Activated CD4-positive, alpha-beta memory T cell treated with anti-CD3 and anti-CD28 coated beads for 36 hours (primary cell): ENCODE results near the gene PLEKHG2. TPM values are rescaled to one million over a fixed set of nuclear protein-coding genes. Genes with fewer than 3 reads are reported as not detected.

Experiments
- CTCF ChIA-PET: fragments of 350-600 bp; sonication (Branson Sonifier 250); formaldehyde crosslinking; loops from one replicate; lab custom pipeline; 2021; ENCODE audit warnings: antibody characterized with exemption, inconsistent platforms; lab: Charles Lee
- POLR2A ChIA-PET: fragments of 350-600 bp; sonication (Branson Sonifier 250); formaldehyde crosslinking; loops from one replicate; lab custom pipeline; 2021; ENCODE audit warnings: antibody characterized with exemption; lab: Charles Lee
- DNase-seq: peaks from one replicate; pipeline ENCODE4 v3.0.0-alpha.2; 2020
- H3K27ac Mint-ChIP-seq: one replicate; pipeline ENCODE4 v1.8.0; 2021; ENCODE audit warnings: mixed read lengths
- H3K27me3 Mint-ChIP-seq: one replicate; pipeline ENCODE4 v1.8.0; 2021; ENCODE audit warnings: mixed read lengths
- H3K36me3 Mint-ChIP-seq: one replicate; pipeline ENCODE4 v1.8.0; 2021; ENCODE audit warnings: mixed read lengths
- H3K4me1 Mint-ChIP-seq: one replicate; pipeline ENCODE4 v1.8.0; 2021; ENCODE audit warnings: low read depth, mixed read lengths
- H3K4me3 Mint-ChIP-seq: one replicate; pipeline ENCODE4 v1.8.0; 2021; ENCODE audit warnings: mild to moderate bottlenecking, mixed read lengths
- H3K9me3 Mint-ChIP-seq: one replicate; pipeline ENCODE4 v1.8.0; 2021; ENCODE audit warnings: mixed read lengths
- intact Hi-C: fragments of 100-400 bp; cut with micrococcal nuclease; formaldehyde crosslinking; loops from one replicate; pipeline ENCODE4 v1.15.1; 2023
- total RNA-seq, 2 experiments: library from RNA; stranded (reverse); gene quantifications; one replicate each; pipeline ENCODE4 v1.2.3, GENCODE V29; 2021

The PLEKHG2 gene
- total RNA-seq, 2 experiments from 2014 or later = 74.9 to 80.6 TPM

DNA sequence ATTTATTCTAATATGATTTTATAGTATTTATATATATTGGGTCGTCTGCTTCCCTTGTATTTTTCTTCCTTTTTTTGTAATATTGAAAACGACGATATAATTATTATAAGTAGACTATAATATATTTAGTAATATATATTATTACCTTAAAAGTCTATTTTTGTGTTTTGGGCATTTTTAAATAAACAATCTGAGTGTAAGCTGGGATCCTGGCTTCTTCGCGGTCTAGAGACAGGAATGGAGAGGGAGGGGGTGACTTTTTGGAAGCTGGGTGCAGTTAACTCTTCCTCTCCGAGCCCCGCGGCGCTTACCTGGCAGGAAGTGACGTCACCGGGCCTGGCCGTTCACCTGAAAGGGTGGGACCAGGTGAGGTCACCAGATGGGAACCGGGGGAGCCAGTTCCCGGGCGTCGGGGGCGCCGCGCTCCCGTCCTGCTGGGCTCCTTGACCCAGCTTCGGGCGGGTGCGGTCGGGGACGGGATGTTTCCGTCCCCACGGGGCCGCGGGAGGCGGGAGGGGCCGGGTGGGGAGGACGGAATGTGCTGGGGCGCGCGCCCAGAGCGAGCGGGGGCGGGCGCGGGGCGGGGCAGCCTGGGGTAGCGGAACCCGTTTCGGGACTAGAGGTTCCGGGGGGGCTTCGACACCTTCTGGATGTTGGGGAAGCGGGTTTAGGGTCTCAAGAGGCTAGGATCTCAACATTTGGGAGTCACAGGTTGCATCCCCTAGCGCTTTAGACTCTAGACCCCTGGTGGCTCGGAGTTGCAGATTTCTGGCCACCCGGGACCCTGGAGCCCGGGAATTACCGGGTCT is 3.1 kb upstream of the PLEKHG2 start:
- intact Hi-C loops = loop anchor here (5.0 kb wide), 1 partner anchor 197 kb away; no protein-coding TSS in a partner anchor
- Mint-ChIP-seq H3K9me3 (no peaks in the 10 kb centered on the region), H3K27ac (peak overlapping the region; percentile 96), H3K36me3 (peaks cover 40% of the 10 kb centered on the region), H3K4me1 (peaks cover 41% of the 10 kb centered on the region), H3K27me3 (peaks cover 3% of the 10 kb centered on the region), H3K4me3 (peak overlapping the region; percentile 85)
- ChIA-PET CTCF (interaction anchor here (0.6 to 4.5 kb wide), 2 partner anchors 12 to 187 kb away, joined by 3 to 54 read pairs; no protein-coding TSS in a partner anchor), POLR2A (interaction anchor here (1.4 to 4.0 kb wide), 4 partner anchors 11 to 26 kb away, joined by 5 to 53 read pairs (median 22); partner anchors contain the start of genes MED29, PAF1 and RPS16)
- DNase-seq = peak; percentile 91

DNA sequence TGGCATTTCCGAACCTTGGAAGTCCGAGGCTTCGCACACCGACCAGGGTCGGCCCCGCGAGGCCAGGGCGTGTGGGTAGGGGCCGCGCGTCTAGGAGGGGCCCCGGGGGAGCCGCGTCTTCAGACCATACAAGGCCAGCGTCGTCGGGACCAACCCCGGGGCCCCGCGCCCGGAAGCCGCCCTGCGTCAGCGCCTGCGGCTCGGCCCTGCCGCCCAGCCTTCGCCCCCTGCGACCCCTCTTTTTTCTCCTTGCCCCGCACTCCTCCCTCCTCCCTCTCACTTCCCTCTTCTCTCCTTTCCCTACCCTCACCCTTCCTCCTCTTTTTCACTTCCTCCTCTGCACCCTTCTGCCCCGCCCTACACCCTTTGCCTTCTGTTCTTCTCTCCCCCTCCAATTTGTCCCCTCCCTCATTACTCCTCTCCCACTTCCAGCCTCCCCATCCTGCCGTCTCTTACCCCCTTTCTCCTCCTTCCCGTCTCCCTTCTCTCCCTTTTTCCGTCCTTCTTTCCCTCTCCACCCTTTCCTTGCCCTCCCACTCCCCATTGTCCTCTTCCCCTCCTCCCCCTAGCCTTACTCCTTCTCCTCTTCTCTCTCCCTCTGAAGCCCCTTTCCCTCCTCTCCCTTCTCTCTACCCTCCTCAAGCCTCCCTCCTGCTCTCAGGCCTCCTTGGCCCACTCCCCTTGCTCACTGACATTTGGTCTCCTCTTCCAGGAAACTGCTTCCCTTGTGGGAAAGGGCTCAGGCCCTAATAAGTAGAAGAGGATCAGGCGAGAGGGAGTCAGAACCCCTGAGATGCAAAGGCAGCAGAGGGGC is 2.2 kb upstream of the PLEKHG2 start:
- Mint-ChIP-seq H3K4me1 (peaks cover 42% of the 10 kb centered on the region), H3K4me3 (peak overlapping the region; percentile 84), H3K9me3 (no peaks in the 10 kb centered on the region), H3K27me3 (peaks cover 3% of the 10 kb centered on the region), H3K36me3 (peaks cover 43% of the 10 kb centered on the region), H3K27ac (peak overlapping the region; percentile 88)
- CTCF ChIA-PET = interaction anchor here (2.1 to 4.5 kb wide), 3 partner anchors 12 to 63 kb away, joined by 18 to 54 read pairs (median 32); partner anchors contain the start of genes MED29 and PAF1
- POLR2A ChIA-PET = interaction anchor here (1.4 to 4.0 kb wide), 2 partner anchors 12 to 21 kb away, joined by 5 to 53 read pairs; no protein-coding TSS in a partner anchor
- intact Hi-C loops = loop anchor here (5.0 kb wide), 1 partner anchor 198 kb away; no protein-coding TSS in a partner anchor
- DNase-seq = peak; percentile 79

DNA sequence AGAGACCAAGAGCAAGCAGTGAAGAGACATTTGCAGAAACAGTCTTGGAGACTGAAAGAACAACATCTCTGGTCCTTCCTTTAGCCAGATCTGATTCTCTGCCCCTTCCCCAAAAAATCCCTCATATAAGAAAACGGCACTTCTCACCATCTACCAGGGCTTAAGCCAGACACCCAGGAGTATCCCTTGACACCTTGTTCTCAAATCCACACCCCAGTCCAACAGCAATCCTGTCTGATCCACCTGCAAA is 1.7 kb upstream of the PLEKHG2 start:
- Mint-ChIP-seq H3K9me3 (no peaks in the 10 kb centered on the region), H3K27ac (peak overlapping the region; percentile 88), H3K36me3 (peaks cover 43% of the 10 kb centered on the region), H3K4me3 (peak overlapping the region; percentile 84), H3K27me3 (peaks cover 3% of the 10 kb centered on the region), H3K4me1 (peaks cover 38% of the 10 kb centered on the region)
- intact Hi-C loops = loop anchor here (5.0 kb wide), 1 partner anchor 198 kb away; no protein-coding TSS in a partner anchor
- DNase-seq = no peak
- POLR2A ChIA-PET = interaction anchor here (1.8 kb wide), 1 partner anchor 9 kb away, joined by 28 read pairs; no protein-coding TSS in a partner anchor
- CTCF ChIA-PET = interaction anchor here (1.1 to 2.5 kb wide), 6 partner anchors 12 to 199 kb away, joined by 6 to 219 read pairs (median 14); partner anchors contain the start of genes MED29, PAF1 and SAMD4B

DNA sequence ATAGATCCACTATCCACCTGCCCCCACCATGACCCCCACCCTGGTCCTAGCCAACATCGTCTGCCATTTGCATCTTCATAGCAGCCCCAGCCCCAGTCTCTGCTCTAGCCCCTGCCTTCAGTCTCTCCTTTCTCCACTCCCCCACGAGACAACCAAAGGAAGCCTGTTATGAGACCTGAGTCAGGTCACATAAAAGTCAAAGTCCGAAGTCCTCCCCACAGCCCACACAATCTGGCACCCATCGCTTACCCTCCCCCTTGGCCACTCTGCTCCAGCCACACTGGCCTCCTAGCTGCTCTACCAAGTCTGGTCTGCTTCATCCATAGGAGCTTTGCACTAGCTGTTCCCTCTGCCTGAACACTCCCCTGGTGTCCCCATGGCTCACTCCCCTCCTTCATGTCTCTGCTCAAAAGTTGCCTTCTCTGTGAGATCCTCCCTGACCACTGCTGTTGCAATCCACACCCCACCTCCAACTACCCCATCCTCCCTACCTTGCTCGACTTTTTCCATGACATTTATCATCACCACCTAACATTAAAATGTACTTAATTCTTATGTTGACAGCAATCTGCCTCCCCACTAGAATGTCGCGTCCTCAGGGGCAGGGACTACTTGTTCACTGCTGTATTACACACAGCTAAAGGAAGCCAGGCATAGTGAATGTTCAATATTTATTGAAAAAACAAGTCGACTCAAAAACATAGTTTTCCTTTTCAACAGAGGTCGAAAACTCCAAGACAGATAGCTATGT is 1.2 kb upstream of the PLEKHG2 start:
- Mint-ChIP-seq H3K27me3 (peaks cover 3% of the 10 kb centered on the region), H3K27ac (peak overlapping the region; percentile 88), H3K9me3 (no peaks in the 10 kb centered on the region), H3K4me1 (peaks cover 35% of the 10 kb centered on the region), H3K4me3 (peak overlapping the region; percentile 84), H3K36me3 (peaks cover 41% of the 10 kb centered on the region)
- ChIA-PET POLR2A (interaction anchor here (1.5 to 1.9 kb wide), 5 partner anchors 9 to 24 kb away, joined by 4 to 28 read pairs (median 10); partner anchors contain the start of genes MED29, PAF1 and RPS16), CTCF (interaction anchor here (0.6 to 2.5 kb wide), 18 partner anchors 8 to 793 kb away, joined by 3 to 219 read pairs (median 6); partner anchors contain the start of genes GMFG, MED29, PAF1 and RPS16)
- peak; percentile 44 for DNase-seq
- intact Hi-C loops = loop anchor here (5.0 kb wide), 1 partner anchor 199 kb away; no protein-coding TSS in a partner anchor

DNA sequence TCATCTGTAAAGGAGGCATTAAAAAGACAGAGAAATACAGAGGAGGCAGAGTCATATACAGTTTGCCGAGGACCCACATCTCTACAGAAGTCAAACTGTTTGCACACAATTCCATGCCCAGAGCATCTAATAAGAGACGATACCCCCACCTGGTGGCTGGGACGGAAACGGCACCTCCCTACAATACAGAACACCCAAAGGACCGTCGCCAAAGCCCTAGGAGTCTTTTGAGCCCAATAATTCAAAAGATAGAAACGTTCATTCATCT is 703 bp upstream of the PLEKHG2 start:
- peaks cover 34% of the 10 kb centered on the region for H3K4me1 Mint-ChIP-seq
- CTCF ChIA-PET = interaction anchor here (0.6 to 2.5 kb wide), 19 partner anchors 8 to 793 kb away, joined by 3 to 219 read pairs (median 6); partner anchors contain the start of genes GMFG, MED29, PAF1 and RPS16

DNA sequence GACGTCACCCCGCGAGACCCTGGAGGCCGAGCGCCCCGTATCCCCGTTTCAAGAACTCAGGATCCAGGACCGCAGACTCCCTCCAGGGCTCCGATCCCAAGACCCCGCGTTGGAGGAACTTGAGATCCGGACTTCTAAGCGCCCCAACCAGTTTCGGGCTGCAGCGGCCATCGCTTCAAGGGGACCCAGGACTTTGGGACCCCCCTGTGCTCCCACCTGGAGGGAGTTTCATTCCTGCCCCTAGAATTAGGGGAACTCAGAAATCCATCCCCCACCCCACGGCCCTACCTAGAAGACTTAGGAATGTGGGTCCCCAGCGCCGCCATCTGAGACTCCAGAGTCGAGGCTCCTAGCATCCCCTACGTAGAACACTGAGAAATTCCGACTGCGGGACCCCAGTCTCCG is 400 bp downstream of the PLEKHG2 start:
- Mint-ChIP-seq H3K36me3 (peaks cover 30% of the 10 kb centered on the region), H3K4me1 (peaks cover 34% of the 10 kb centered on the region), H3K27me3 (peaks cover 3% of the 10 kb centered on the region), H3K4me3 (peak overlapping the region; percentile 84), H3K9me3 (no peaks in the 10 kb centered on the region), H3K27ac (peak overlapping the region; percentile 88)
- intact Hi-C loops = loop anchor here (1.0 to 5.0 kb wide), 9 partner anchors 16 to 288 kb away; partner anchors contain the start of genes MED29, PAF1, PAK4 and SUPT5H
- ChIA-PET POLR2A (interaction anchor here (1.0 to 1.9 kb wide), 4 partner anchors 15 to 23 kb away, joined by 4 to 22 read pairs (median 8); partner anchors contain the start of gene RPS16), CTCF (interaction anchor here (1.1 to 2.5 kb wide), 7 partner anchors 9 to 34 kb away, joined by 4 to 219 read pairs (median 8); partner anchors contain the start of genes MED29, PAF1, RPS16 and SUPT5H)
- DNase-seq = no peak

More for the DNA sequence above, 703 bp upstream of the PLEKHG2 start:
- H3K27me3 Mint-ChIP-seq = peaks cover 3% of the 10 kb centered on the region
- peak; percentile 95 for DNase-seq
- no peaks in the 10 kb centered on the region for H3K9me3 Mint-ChIP-seq
- peak overlapping the region; percentile 88 for H3K27ac Mint-ChIP-seq
- intact Hi-C loops = loop anchor here (1.0 to 5.0 kb wide), 9 partner anchors 14 to 286 kb away; partner anchors contain the start of genes MED29, PAF1, PAK4 and SUPT5H
- POLR2A ChIA-PET = interaction anchor here (1.5 to 1.9 kb wide), 5 partner anchors 10 to 24 kb away, joined by 4 to 28 read pairs (median 10); partner anchors contain the start of genes MED29, PAF1 and RPS16
- H3K4me3 Mint-ChIP-seq = peak overlapping the region; percentile 84
- peaks cover 39% of the 10 kb centered on the region for H3K36me3 Mint-ChIP-seq

DNA sequence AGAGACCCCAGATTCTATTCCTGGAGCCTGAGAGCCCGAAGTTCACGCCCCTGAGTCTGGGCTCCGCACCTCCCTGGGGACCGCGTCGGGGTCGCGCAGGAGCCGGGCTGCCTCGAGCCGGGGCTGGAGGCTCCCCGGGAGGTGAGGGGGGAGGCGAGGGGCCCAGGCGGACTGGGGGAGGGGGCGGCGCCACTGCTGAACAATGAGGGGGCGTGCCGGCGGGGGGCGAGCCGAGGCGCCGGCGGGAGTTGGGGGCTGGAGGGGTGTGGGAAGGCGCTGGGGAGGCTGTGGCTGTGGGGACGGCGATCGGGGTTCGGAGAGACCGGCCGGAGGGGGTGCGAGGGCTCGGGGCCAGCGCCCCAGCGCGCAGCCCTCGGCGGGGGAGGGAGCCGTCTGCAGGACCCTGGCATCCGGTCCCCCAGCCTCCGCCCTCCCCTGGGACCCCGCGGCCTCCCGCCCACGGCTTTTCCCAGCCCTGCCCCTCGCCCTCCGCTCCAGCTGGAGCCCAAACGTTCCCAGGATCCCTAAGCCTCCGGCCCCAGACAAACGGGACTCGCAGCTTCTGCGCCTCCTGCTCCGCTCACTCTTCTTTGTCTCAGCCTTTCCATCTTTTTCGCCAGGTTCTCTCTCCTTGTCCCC is 922 bp downstream of the PLEKHG2 start:
- Mint-ChIP-seq H3K27me3 (peaks cover 3% of the 10 kb centered on the region), H3K4me3 (peak overlapping the region; percentile 84), H3K27ac (peak overlapping the region; percentile 88), H3K36me3 (peaks cover 25% of the 10 kb centered on the region), H3K9me3 (no peaks in the 10 kb centered on the region), H3K4me1 (peaks cover 34% of the 10 kb centered on the region)
- POLR2A ChIA-PET = interaction anchor here (0.6 to 1.6 kb wide), 4 partner anchors 12 to 78 kb away, joined by 3 to 7 read pairs (median 4); partner anchors contain the start of gene RPS16
- intact Hi-C loops = loop anchor here (5.0 kb wide), 1 partner anchor 201 kb away; no protein-coding TSS in a partner anchor
- CTCF ChIA-PET = interaction anchor here (0.6 to 1.7 kb wide), 2 partner anchors 16 to 117 kb away, joined by 3 to 7 read pairs; no protein-coding TSS in a partner anchor
- DNase-seq = peak; percentile 47

DNA sequence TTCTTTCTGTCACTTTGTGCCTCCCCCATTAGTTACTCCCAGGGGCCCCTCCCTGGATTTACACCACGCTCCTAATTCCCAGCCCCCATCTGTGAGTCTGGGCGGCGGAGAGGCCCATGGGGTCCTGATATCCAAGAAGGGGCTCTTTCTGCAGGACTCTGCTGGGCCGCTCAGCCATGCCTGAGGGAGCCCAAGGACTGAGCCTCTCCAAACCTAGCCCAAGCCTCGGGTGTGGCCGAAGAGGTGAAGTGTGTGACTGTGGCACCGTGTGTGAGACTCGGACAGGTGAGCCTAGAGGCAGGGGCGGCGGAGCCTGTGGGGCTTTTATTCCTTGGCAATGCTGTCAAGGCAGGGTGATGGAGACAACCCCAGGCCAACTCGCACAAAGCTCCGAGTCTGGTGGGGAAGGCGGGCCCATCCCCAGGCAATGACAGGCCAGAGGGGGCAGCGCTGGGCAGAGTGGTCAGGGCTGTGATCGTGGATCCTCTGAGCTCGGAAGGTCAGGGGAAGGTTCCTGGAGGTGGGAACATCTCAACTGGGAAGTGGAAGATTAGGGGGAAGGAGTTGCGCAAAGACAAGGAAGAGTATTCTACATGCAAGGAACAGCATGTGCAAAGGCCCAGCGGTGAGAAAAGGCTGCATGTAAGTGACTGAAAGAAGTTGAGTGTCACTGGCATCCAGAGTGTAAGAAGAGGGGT is 1.6 kb downstream of the PLEKHG2 start:
- Mint-ChIP-seq H3K4me3 (peak overlapping the region; percentile 84), H3K9me3 (no peaks in the 10 kb centered on the region), H3K27me3 (peaks cover 3% of the 10 kb centered on the region), H3K4me1 (peaks cover 34% of the 10 kb centered on the region), H3K27ac (peak overlapping the region; percentile 77), H3K36me3 (peaks cover 20% of the 10 kb centered on the region)
- CTCF ChIA-PET = interaction anchor here (0.6 to 1.7 kb wide), 4 partner anchors 13 to 116 kb away, joined by 3 to 7 read pairs (median 3); partner anchors contain the start of gene RPS16
- DNase-seq = no peak
- intact Hi-C loops = loop anchor here (5.0 kb wide), 1 partner anchor 202 kb away; no protein-coding TSS in a partner anchor
- POLR2A ChIA-PET = interaction anchor here (0.6 to 1.6 kb wide), 4 partner anchors 12 to 79 kb away, joined by 3 to 7 read pairs (median 4); partner anchors contain the start of gene RPS16

DNA sequence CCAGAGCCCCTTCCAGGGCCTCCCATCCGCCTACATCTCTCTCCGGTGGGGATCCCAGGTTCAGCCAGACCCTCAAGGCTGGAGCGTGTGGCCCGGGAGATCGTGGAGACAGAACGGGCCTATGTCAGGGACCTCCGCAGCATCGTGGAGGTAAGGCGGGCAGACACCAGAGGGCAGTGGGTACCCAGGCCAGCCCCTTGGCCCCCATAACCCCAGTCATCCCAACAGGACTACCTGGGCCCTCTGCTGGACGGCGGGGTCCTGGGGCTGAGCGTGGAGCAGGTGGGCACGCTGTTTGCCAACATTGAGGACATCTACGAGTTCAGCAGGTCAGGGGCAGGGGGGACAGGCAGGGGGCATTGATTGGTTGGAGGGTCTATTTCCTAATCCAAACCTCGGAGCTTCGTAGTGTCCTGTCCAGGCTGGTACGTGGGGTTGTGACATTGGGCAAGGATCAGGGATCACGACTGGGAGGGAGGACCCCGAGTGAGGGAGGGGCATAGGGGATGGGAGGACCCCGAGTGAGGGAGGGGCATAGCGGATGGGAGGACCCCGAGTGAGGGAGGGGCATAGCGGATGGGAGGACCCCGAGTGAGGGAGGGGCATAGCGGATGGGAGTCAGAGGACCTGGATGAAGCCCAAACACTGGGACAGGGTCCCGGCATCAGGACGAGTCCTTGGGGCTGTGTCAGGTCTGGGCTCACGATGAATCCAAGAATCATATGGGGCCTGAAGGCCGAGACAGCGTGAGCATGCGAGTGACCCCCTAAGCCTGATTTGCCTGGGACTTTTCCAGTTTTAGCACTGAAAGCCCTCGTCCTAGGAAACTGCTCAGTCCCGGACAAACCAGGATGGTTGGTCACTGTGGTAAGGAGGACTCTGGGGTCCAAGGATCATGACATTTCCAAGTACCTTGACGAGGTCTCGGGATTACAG is 2.9 kb downstream of the PLEKHG2 start:
- ChIA-PET CTCF (interaction anchor here (0.6 to 1.7 kb wide), 2 partner anchors 18 to 1671 kb away, joined by 4 to 7 read pairs; no protein-coding TSS in a partner anchor), POLR2A (no interaction called here)
- Mint-ChIP-seq H3K36me3 (peaks cover 19% of the 10 kb centered on the region), H3K4me3 (no peak overlapping the region), H3K4me1 (peaks cover 30% of the 10 kb centered on the region), H3K27me3 (peaks cover 3% of the 10 kb centered on the region), H3K9me3 (no peaks in the 10 kb centered on the region), H3K27ac (peak overlapping the region; percentile 23)
- DNase-seq = no peak
- intact Hi-C loops = no loop called here
